H9 (cell line): ENCODE measurements around the gene AGO3. TPM values are rescaled to one million over a fixed set of nuclear protein-coding genes. Genes with fewer than 3 reads are reported as not detected.
A peak's percentile ranks its signal among the peaks of the same experiment; 100 is the strongest.

Source experiments
- DNase-seq: peaks from one replicate; pipeline ENCODE4 v3.0.0-alpha.2; 2017
- H2AFZ ChIP-seq: one replicate; pipeline ENCODE4 v1.6.1; 2013; ENCODE audit warnings: mild to moderate bottlenecking, low read length, control low read depth, moderate library complexity
- H2AK5ac ChIP-seq: 2 replicates; pipeline ENCODE4 v1.6.1; 2013; ENCODE audit warnings: low read length, control low read depth, mixed read lengths; ENCODE audit not compliant: insufficient read length
- H2BK120ac ChIP-seq: one replicate; pipeline ENCODE4 v1.6.1; 2013; ENCODE audit warnings: low read depth, mild to moderate bottlenecking, low read length, control low read depth, inconsistent platforms; ENCODE audit not compliant: poor library complexity, severe bottlenecking
- H2BK12ac ChIP-seq: 2 replicates; pipeline ENCODE4 v1.6.1; 2013; ENCODE audit warnings: low read length, control low read depth, mixed read lengths, low read depth; ENCODE audit not compliant: insufficient read length
- H2BK15ac ChIP-seq: 2 replicates; pipeline ENCODE4 v1.6.1; 2013; ENCODE audit warnings: low read depth, low read length, control low read depth
- H2BK20ac ChIP-seq: one replicate; pipeline ENCODE4 v1.6.1; 2013; ENCODE audit warnings: low read depth, mild to moderate bottlenecking, low read length, control low read depth, inconsistent platforms; ENCODE audit not compliant: poor library complexity, severe bottlenecking
- H2BK5ac ChIP-seq: 2 replicates; pipeline ENCODE4 v1.6.1; 2013; ENCODE audit warnings: low read length, control low read depth, mixed read lengths; ENCODE audit not compliant: insufficient read length
- H3K14ac ChIP-seq: 2 replicates; pipeline ENCODE4 v1.6.1; 2013; ENCODE audit warnings: low read length, control low read depth; ENCODE audit not compliant: insufficient read depth
- H3K18ac ChIP-seq: 2 replicates; pipeline ENCODE4 v1.6.1; 2013; ENCODE audit warnings: low read depth, mild to moderate bottlenecking, mixed read lengths, low read length, control low read depth; ENCODE audit not compliant: insufficient read length
- H3K23ac ChIP-seq: 2 replicates; pipeline ENCODE4 v1.6.1; 2013; ENCODE audit warnings: low read length, control low read depth, mixed read lengths, low read depth; ENCODE audit not compliant: insufficient read length
- H3K23me2 ChIP-seq: 2 replicates; pipeline ENCODE4 v1.6.1; 2013; ENCODE audit warnings: low read depth, mild to moderate bottlenecking, mixed read lengths, low read length, control low read depth; ENCODE audit not compliant: insufficient read length, poor library complexity, severe bottlenecking
- H3K27ac ChIP-seq: 2 replicates; pipeline ENCODE4 v1.5.1; 2013; ENCODE audit warnings: low read length, control low read depth, mixed read lengths, low read depth; ENCODE audit not compliant: insufficient read length
- H3K27me3 ChIP-seq: 2 replicates; pipeline ENCODE4 v1.6.1; 2013; ENCODE audit warnings: low read length, control low read depth, inconsistent platforms; ENCODE audit not compliant: insufficient read depth
- H3K4ac ChIP-seq: 2 replicates; pipeline ENCODE4 v1.6.1; 2013; ENCODE audit warnings: low read depth, mild to moderate bottlenecking, control low read depth, inconsistent platforms, low read length, moderate library complexity
- H3K4me1 ChIP-seq: 2 replicates; pipeline ENCODE4 v1.6.1; 2013; ENCODE audit warnings: low read length, control low read depth, inconsistent platforms; ENCODE audit not compliant: insufficient read depth
- H3K4me2 ChIP-seq: 2 replicates; pipeline ENCODE4 v1.6.1; 2013; ENCODE audit warnings: low read length, control low read depth, mixed read lengths; ENCODE audit not compliant: insufficient read length, insufficient read depth
- H3K56ac ChIP-seq: 2 replicates; pipeline ENCODE4 v1.6.1; 2013; ENCODE audit warnings: low read depth, mild to moderate bottlenecking, mixed read lengths, low read length, control low read depth; ENCODE audit not compliant: insufficient read length
- H3K79me1 ChIP-seq: 2 replicates; pipeline ENCODE4 v1.6.1; 2013; ENCODE audit warnings: low read depth, mild to moderate bottlenecking, moderate library complexity, low read length, control low read depth, inconsistent platforms; ENCODE audit not compliant: insufficient read depth, poor library complexity, severe bottlenecking
- H3K79me2 ChIP-seq: 2 replicates; pipeline ENCODE4 v1.6.1; 2013; ENCODE audit warnings: low read length, control low read depth, inconsistent platforms; ENCODE audit not compliant: insufficient read depth
- H3K9ac ChIP-seq: 2 replicates; pipeline ENCODE4 v1.6.1; 2013; ENCODE audit warnings: low read length, control low read depth, mixed read lengths; ENCODE audit not compliant: insufficient read length; ENCODE audit errors: extremely low read depth
- H3K9me3 ChIP-seq: one replicate; pipeline ENCODE4 v1.6.1; 2013; ENCODE audit warnings: low read depth, low read length, inconsistent platforms; ENCODE audit not compliant: control insufficient read depth
- H3T11ph ChIP-seq: one replicate; pipeline ENCODE4 v1.6.1; 2013; ENCODE audit warnings: mild to moderate bottlenecking, low read length, control low read depth, inconsistent platforms
- H4K20me1 ChIP-seq: one replicate; pipeline ENCODE4 v1.6.1; 2013; ENCODE audit not compliant: control insufficient read depth, insufficient read length, insufficient read depth
- H4K5ac ChIP-seq: 2 replicates; pipeline ENCODE4 v1.6.1; 2013; ENCODE audit warnings: low read depth, mild to moderate bottlenecking, mixed read lengths, low read length, control low read depth; ENCODE audit not compliant: insufficient read length
- H4K8ac ChIP-seq: replicated peaks from 2 replicates; pipeline ENCODE4 v1.6.1; 2013; ENCODE audit warnings: low read length, control low read depth, mixed read lengths, low read depth; ENCODE audit not compliant: insufficient read length
- H4K91ac ChIP-seq: 2 replicates; pipeline ENCODE4 v1.6.1; 2013; ENCODE audit warnings: low read depth, mild to moderate bottlenecking, moderate library complexity, mixed read lengths, low read length, control low read depth; ENCODE audit not compliant: insufficient read length
- H3K27ac Mint-ChIP-seq, 3 experiments: 2 replicates in 2 of 3; 3 replicates in 1 of 3; pipeline ENCODE4 v1.8.0; 2020 to 2021; ENCODE audit warnings: mixed read lengths in 3 of 3, mild to moderate bottlenecking in 1 of 3, moderate library complexity in 1 of 3
- H3K27me3 Mint-ChIP-seq: 2 replicates; pipeline ENCODE4 v1.8.0; 2021; ENCODE audit warnings: low read depth, mild to moderate bottlenecking, moderate library complexity, mixed read lengths
- H3K36me3 Mint-ChIP-seq, 3 experiments: 2 replicates in 2 of 3; 3 replicates in 1 of 3; pipeline ENCODE4 v1.8.0; 2020 to 2021; ENCODE audit warnings: low read depth in 3 of 3, mixed read lengths in 3 of 3; ENCODE audit not compliant: insufficient read depth in 1 of 3
- H3K4me1 Mint-ChIP-seq, 2 experiments: 2 replicates each; pipeline ENCODE4 v1.8.0; 2020; ENCODE audit warnings: mixed read lengths in 2 of 2
- H3K4me3 Mint-ChIP-seq, 2 experiments: 2 replicates in 1 of 2; 3 replicates in 1 of 2; pipeline ENCODE4 v1.8.0; 2020 to 2021; ENCODE audit warnings: mild to moderate bottlenecking in 2 of 2, mixed read lengths in 2 of 2, moderate library complexity in 1 of 2
- H3K9me3 Mint-ChIP-seq, 2 experiments: 2 replicates in 1 of 2; 3 replicates in 1 of 2; pipeline ENCODE4 v1.8.0; 2020; ENCODE audit warnings: mild to moderate bottlenecking in 2 of 2, mixed read lengths in 2 of 2, moderate library complexity in 1 of 2
- CTCF ChIP-seq: fragments of 200-600 bp; sonication (generic); conservative IDR thresholded peaks from 3 replicates; pipeline ENCODE4 v1.8.0; 2021; ENCODE audit warnings: antibody characterized with exemption, mild to moderate bottlenecking
- WGBS: extraction: QIAGEN DNeasy Blood & Tissue Kit; methylation state at CpG from one replicate; pipeline ENCODE4 v1.1.7; 2013; ENCODE audit warnings: missing lambda C conversion rate, low lambda C conversion rate, mixed read lengths; ENCODE audit not compliant: insufficient read length; ENCODE audit errors: extremely low coverage; 5-methylcytosine and 5-hydroxymethylcytosine counted together
- total RNA-seq: library from RNA; stranded (reverse); gene quantifications from 2 replicates; pipeline ENCODE4 v1.2.1, GENCODE V29; 2021

AGO3 gene
- total RNA-seq, 1 experiment from 2014 or later = 27.0 TPM

GRCh38 chr1:36095760-36096405 is 165.0 kb downstream of the AGO3 start:
- Mint-ChIP-seq H3K4me3 (no peak overlapping the region), H3K27ac (peak overlapping the region in 1 of 3 experiments; percentile 66; a peak in 1 of 7 replicates), H3K4me1 (peaks cover 16 to 19% of the 10 kb centered on the region in 2 experiments), H3K36me3 (peaks cover 19 to 38% (median 36%) of the 10 kb centered on the region in 3 experiments; a peak in 6 of 7 replicates), H3K27me3 (no peaks in the 10 kb centered on the region), H3K9me3 (no peaks in the 10 kb centered on the region)
- no peak overlapping the region for H3K56ac ChIP-seq
- WGBS = no CpG with 5 or more reads among the region's 15 CpGs
- no peak overlapping the region for H2BK20ac ChIP-seq
- no peak overlapping the region for H4K91ac ChIP-seq
- no peaks in the 10 kb centered on the region for H3K79me2 ChIP-seq
- no peaks in the 10 kb centered on the region for H4K20me1 ChIP-seq
- H3K27me3 ChIP-seq = no peaks in the 10 kb centered on the region
- H3T11ph ChIP-seq = no peak overlapping the region
- no peaks in the 10 kb centered on the region for H3K79me1 ChIP-seq
- H3K14ac ChIP-seq = no peak overlapping the region
- H3K18ac ChIP-seq = no peak overlapping the region
- no peak overlapping the region for H3K4me2 ChIP-seq
- no peak overlapping the region for H2BK5ac ChIP-seq
- no peak overlapping the region for H3K23ac ChIP-seq
- no peaks in the 10 kb centered on the region for H3K9me3 ChIP-seq
- no peak for DNase-seq
- H2AK5ac ChIP-seq = no peak overlapping the region
- TF ChIP-seq CTCF = no peak
- H3K4ac ChIP-seq = no peak overlapping the region
- H4K8ac ChIP-seq = no peak overlapping the region
- H3K27ac ChIP-seq = no peak overlapping the region
- no peak overlapping the region for H2BK12ac ChIP-seq
- no peaks in the 10 kb centered on the region for H3K4me1 ChIP-seq
- H2AFZ ChIP-seq = no peak overlapping the region
- H2BK120ac ChIP-seq = no peak overlapping the region
- H3K23me2 ChIP-seq = no peaks in the 10 kb centered on the region
- no peak overlapping the region for H2BK15ac ChIP-seq
- no peak overlapping the region for H4K5ac ChIP-seq
- no peak overlapping the region for H3K9ac ChIP-seq
